EL (cell line): ENCODE measurements around the gene TUT4.

Source experiments
- DNase-seq: peaks from one replicate; pipeline ENCODE4 v3.0.0-alpha.2; 2016

The TUT4 gene

DNA sequence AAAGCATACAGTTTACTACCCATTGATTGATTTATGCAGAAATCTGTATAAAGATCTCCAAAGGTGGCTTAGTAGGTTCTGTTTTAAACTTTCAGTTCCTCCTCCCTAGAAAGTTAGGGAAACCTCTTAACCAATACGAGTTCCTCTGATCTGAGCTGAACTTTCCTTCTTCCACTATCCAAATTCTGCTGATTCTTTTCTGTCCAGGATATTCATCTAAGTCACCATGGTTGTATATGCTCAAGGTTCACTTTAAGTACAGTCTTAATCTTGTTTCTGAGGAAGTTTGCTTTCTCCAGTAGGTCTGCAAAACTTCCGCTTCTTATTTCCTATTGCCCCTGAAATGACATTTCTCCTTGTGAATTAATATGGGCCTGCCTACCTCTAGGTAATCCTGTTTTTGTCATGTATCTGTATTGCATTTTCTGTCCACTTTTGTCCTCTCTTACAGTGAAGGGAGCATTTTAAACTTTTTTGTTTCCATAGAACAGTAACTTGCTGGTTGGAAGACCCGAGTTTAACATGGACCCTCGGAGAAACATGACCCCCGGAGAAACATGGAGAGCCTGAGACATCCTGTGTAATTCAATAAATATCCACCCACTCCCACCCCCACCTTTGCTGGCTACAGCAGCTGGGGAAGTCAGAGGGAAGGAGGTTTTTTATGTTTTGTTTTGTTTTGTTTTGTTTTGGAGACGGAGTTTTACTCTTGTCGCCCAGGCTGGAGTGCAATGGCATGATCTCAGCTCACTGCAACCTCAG, 16.7 kb upstream of the TUT4 start:
- DNase-seq: no peak

DNA sequence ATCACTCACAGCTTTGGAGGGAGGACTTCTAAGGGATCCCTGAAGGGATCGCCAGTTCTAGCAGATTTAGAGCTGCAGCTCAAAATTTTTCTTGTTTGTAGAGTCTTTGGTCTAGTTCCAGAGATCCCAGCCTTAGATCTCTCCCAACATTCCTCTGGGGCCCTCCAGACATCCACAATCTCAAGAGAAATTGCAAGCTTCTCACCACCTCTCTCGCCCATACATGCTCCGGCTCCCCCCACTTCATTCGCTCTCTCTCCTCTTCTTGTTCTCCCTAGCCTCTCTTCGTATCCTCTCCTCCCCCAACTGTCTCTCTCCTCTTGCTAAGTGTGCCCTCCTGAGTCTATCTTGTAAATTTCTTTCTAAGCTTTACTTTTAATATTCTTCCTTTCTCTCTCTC, 15.1 kb upstream of the TUT4 start:
- no peak for DNase-seq

DNA sequence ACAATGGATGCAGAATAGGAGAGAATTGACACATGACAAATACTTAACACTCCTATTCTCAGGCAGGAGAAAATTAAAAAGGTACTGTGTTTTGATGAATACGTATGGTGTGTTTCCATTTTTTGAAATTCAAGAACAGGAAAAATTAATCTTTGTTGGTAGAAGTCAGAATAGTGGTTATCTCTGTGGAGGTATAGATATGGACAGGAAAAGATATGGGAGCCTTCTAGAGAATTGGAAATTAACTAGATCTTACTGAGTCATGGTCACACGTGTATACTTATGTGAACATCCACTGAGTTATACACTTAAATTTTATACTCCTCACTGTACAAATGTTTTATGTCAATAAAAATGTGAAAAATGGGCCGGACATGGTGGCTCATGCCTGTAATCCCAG, 9.9 kb upstream of the TUT4 start:
- DNase-seq: no peak

DNA sequence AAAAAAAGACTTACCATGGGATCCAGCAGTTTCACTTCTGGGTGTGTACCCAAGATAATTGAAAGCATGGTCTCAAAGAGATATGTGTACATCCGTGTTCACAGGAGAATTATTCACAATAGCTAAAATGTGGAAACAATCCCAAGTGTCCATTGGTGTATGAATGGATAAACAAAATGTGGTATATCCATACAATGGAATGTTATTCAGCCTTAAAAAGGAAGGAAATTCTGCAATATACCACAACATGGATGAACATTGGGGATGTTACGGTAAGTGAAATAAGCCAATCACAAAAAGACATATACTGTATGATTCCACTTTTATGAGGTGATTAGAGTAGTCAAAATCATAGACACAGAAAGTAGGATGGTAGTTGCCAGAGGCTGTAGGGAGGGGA, 7.0 kb upstream of the TUT4 start:
- no peak for DNase-seq

- DNase-seq: no peak
Observed at GRCh38 chr1:52558941-52559340, 6.0 kb upstream of the TUT4 start.

DNA sequence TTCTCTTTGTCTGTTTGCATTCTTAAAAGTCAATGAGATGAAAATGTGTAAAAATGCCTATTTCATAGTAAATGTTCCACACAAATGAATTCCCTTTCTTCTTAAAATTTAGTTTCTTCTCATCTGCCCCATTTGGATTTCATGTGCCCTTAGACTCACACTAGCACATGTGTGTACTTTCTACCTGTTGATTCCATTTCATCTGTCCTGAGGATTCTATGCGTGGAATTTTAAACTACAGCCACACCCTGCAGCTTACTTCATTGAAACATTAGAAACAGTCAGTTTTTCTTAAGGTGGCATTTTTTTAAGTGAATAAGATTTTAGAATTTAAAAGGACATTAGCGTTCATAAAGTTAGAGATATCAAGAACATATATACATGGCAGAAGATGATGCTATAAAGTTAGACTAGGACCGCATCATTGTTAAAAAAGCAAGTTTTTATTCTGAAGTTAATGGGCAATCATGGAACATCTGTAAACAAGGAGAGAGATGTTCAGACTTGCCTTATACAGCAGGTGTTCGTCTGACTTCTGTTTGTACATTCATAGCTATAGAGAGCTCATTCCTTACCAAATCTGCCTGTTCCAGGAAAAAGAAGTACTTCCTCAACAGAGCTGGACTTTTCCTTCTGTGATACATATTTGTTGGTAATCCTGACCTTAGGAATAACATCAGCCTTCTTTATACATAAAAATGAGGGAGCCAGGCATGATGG, 3.9 kb upstream of the TUT4 start:
- no peak for DNase-seq

GRCh38 chr1:52554756-52555155, 1.9 kb upstream of the TUT4 start:
- DNase-seq: peak; percentile 14

GRCh38 chr1:52554267-52554640, 1.4 kb upstream of the TUT4 start:
- DNase-seq: no peak

- peak; percentile 92 for DNase-seq
Observed at GRCh38 chr1:52553362-52554266, 722 bp upstream of the TUT4 start.

DNA sequence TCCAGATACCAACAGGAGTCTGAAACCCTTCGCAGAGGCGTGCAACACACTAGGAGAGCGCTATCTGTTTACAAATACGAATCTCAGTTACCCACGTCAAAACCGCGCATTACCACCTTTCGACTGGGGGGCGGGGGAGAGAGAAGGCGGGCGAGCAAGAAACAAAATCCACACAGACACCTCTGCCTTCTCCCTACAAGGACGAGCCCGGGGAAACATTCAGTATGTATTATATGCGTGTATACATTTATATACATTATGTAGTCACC, 722 bp downstream of the TUT4 start:
- peak; percentile 61 for DNase-seq

DNA sequence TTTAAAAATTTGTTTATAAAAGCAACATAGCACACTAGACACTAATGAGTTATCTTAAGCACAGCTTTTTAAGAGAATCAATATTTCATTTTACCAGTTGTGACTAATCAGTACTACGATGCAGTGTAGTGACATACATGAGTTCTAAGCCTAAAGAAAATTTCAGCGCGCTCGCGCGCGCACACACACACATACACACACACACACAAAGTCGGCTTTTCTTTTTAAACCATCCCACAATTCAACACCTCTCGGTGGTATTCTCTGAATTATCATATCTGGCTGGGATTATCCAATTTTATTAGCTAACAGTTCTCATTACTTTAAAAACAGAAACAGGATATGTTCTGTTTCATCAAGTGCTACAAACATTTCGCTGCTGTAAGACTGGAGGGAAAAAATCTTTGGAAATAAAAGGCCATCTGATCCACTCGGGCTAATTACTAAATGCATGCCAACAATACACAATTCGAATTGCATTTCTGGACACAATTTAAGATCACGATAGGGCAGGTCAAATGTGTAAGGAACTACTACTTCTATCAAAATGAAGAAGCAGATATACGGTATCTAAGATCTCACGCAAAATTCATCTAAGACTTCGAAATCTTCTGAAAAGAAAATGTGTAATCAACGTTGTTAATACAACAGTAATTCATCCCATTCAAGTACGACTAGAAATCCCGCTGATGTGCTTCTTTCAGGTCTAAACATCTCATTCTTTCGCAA, 1.2 kb downstream of the TUT4 start:
- DNase-seq: peak; percentile 57

DNA sequence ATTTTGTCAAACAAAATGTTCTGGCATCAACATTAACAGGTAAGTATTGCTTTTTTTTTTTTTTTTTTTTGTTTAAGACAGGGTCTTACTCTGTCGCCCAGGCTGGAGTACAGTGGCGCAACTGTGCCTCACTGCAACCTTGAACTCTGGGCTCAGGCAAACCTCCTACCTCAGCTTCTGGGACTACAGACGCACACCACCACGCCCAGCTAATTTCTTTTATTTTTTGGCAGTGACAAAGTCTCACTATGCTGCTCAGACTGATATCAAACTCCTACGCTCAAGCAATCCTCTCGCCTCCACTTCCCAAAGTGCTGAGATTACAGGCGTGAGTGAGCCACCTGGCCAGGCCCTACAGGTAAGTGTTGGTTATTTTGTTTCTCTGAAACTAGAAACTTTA, 2.4 kb downstream of the TUT4 start:
- no peak for DNase-seq

GRCh38 chr1:52549267-52549666, 3.6 kb downstream of the TUT4 start:
- DNase-seq: no peak

- DNase-seq: no peak
Observed at GRCh38 chr1:52546852-52547251, 6.0 kb downstream of the TUT4 start.

DNA sequence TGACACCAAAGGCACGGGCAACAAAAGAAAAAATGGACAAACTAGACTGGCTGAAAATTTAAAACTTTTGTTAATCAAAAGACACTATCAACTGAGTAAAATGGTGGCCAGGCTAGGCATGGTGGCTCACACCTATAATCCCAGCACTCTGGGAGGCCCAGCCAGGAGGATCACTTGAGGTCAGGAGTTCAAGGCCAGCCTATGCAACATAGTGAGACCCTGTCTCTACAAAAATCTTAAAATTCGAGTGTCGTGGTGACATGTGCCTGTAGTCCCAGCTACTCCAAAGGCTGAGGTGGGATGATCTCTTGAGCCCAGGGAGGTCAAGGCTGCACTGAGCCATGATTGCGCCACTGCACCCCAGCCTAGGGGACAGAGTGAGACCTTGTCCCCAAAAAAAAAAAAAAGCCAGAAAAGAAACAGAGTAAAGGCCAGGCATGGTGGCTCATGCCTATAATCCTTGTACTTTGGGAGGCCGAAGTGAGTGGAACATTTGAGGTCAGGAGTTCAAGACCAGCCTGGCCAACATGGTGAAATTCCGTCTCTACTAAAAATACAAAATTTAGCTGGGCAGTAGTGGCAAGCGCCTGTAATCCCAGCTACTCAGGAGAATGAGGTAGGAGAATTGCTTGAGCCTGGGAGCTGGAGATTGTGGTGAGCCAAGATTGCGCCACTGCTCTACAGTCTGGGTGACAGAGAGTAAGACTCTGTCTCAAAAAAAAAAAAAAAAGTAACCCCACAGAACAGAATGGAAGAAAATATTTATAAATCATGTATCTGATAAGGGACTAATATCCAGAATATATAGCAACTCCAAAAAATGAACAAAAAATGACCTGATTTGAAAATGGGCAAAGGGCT, 8.0 kb downstream of the TUT4 start:
- no peak for DNase-seq

DNA sequence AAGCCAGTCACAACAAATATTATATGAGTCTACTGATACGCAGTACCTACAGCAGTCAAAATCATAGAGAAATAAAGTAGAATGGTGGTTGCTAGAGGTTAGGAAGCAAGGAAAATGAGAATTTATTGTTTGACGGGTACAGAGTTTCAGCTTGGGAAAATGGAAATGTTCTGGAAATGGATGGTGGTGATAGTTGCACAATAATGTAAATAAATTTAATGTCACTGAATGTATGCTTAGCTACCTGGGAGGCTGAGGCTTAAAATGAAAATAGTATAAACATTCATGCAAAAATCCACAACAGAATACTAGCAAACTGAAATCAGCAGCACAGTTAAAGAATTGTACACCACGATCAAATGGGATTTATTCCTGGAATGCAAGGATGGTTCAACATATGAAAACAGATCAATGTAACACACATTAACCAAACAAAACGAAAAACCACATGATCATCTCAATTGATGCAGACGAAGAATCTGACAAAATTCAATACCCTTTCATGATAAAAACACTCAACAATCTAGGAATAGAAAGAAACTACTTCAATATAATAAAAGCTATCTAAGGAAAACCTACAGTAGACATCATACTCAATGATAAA, 10.7 kb downstream of the TUT4 start:
- DNase-seq: no peak

DNA sequence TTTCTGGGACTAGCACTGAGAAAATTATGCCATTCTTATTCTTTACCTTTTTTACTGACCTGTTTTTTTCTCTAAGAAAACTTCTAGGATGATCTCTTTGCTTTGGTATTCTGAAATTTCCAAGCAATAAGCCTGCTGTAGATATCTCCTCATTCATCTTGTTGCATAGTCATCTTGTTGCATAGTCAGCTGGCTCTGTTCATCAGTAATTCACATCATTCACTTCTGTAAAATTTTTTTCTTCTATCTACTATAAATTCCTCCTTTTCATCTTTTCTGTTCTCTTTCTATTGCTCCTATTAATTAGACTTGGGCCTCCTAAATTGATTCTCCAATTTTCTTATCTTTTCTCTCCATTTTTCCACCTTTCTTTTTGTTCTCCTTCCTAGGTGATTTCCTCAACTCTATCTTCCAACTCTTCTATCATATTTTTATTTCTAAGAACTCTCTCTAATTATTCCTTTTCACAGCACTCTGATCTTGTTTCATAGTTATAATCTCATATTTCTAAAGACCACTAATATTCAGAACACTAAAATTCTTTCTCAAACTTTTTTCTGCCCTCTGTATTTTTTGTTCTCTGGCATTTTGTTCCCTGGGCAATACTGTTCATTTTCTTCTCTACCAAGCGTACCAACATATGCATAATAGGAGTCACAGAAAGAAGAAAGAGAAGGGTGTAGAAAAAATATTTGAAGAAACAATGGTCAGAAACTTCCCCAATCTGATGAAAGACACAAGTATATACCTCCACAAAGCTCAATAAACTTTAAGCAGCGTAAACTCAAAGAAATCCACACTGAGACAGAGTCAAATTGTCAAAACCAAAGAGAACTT, 17.7 kb downstream of the TUT4 start:
- DNase-seq: peak; percentile 27

GRCh38 chr1:52533713-52534112, 19.2 kb downstream of the TUT4 start:
- no peak for DNase-seq

- no peak for DNase-seq
Observed at GRCh38 chr1:52532731-52533327, 20.1 kb downstream of the TUT4 start.

DNA sequence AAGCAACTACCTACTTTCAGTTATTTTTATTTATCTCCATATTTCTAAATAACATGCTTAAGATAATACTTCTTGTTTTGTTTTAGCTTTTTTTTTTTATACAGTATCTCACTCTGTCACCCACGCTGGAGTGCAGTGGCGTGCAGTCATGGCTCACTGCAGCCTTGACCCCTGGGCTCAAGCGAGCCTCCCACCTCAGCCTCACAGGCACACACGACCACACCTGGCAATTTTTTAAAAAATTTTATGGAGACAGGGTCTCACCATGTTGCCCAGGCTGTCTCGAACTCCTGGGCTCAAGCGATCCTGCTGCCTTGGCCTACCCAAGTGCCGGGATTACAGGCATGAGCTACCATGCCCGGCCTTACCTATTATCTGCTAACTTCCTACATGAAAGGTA, 20.6 kb downstream of the TUT4 start:
- DNase-seq: no peak
